GM18858 (cell line): ENCODE measurements around the gene ATP8A2.
"Not testable (repeated sequence)": the region's sequence is repeated elsewhere in the genome, so short reads cannot be mapped to it uniquely, and the experiment has no call there.

ENCODE experiments used
- ATAC-seq: cut with Tn5 transposase; IDR thresholded peaks from one replicate; pipeline ENCODE4 v1.9.1; 2021; ENCODE audit not compliant: unreplicated experiment

The ATP8A2 gene

GRCh38 chr13:25529425-25529824 lies 157.7 kb downstream of the ATP8A2 start:
- ATAC-seq: no peak

GRCh38 chr13:25538276-25538675 lies 166.5 kb downstream of the ATP8A2 start:
- no peak for ATAC-seq

GRCh38 chr13:25541434-25542123 lies 169.8 kb downstream of the ATP8A2 start:
- no peak for ATAC-seq

- ATAC-seq: not testable (repeated sequence)
These were observed 177.2 kb downstream of the ATP8A2 start for GRCh38 chr13:25548991-25549390.

- ATAC-seq: no peak
These were observed 190.0 kb downstream of the ATP8A2 start for GRCh38 chr13:25561812-25562211.

- ATAC-seq: no peak
These were observed 198.4 kb downstream of the ATP8A2 start for GRCh38 chr13:25570185-25570584.

- ATAC-seq: no peak
These were observed 199.5 kb downstream of the ATP8A2 start for GRCh38 chr13:25571237-25571636.

GRCh38 chr13:25572171-25572570 lies 200.4 kb downstream of the ATP8A2 start:
- not testable (repeated sequence) for ATAC-seq

GRCh38 chr13:25574437-25575411 lies 202.9 kb downstream of the ATP8A2 start:
- ATAC-seq: no peak

- ATAC-seq: no peak
These were observed 203.8 kb downstream of the ATP8A2 start for GRCh38 chr13:25575562-25575961.

GRCh38 chr13:25578526-25578925 lies 206.8 kb downstream of the ATP8A2 start:
- no peak for ATAC-seq

- ATAC-seq: no peak
These were observed 207.4 kb downstream of the ATP8A2 start for GRCh38 chr13:25579221-25579620.

GRCh38 chr13:25581351-25581750 lies 209.6 kb downstream of the ATP8A2 start:
- no peak for ATAC-seq

- no peak for ATAC-seq
These were observed 212.3 kb downstream of the ATP8A2 start for GRCh38 chr13:25584087-25584486.

- ATAC-seq: no peak
These were observed 213.2 kb downstream of the ATP8A2 start for GRCh38 chr13:25585000-25585399.

- no peak for ATAC-seq
These were observed 215.7 kb downstream of the ATP8A2 start for GRCh38 chr13:25587326-25587980.

- ATAC-seq: no peak
These were observed 216.7 kb downstream of the ATP8A2 start for GRCh38 chr13:25588336-25589060.

GRCh38 chr13:25598421-25598820 lies 226.6 kb downstream of the ATP8A2 start:
- ATAC-seq: no peak

GRCh38 chr13:25602176-25602575 lies 230.4 kb downstream of the ATP8A2 start:
- ATAC-seq: no peak

GRCh38 chr13:25604106-25604505 lies 232.3 kb downstream of the ATP8A2 start:
- no peak for ATAC-seq

GRCh38 chr13:25607096-25607495 lies 235.3 kb downstream of the ATP8A2 start:
- no peak for ATAC-seq
